Activated T-cell treated with anti-CD3 and anti-CD28 coated beads for 4 hours (primary cell): ENCODE results near the gene ANGPTL2.
"Not testable (repeated sequence)": the region's sequence is repeated elsewhere in the genome, so short reads cannot be mapped to it uniquely, and the experiment has no call there.

Source experiments
- DNase-seq: peaks from one replicate; pipeline ENCODE4 v3.0.0-alpha.2; 2020

ANGPTL2 gene

DNA sequence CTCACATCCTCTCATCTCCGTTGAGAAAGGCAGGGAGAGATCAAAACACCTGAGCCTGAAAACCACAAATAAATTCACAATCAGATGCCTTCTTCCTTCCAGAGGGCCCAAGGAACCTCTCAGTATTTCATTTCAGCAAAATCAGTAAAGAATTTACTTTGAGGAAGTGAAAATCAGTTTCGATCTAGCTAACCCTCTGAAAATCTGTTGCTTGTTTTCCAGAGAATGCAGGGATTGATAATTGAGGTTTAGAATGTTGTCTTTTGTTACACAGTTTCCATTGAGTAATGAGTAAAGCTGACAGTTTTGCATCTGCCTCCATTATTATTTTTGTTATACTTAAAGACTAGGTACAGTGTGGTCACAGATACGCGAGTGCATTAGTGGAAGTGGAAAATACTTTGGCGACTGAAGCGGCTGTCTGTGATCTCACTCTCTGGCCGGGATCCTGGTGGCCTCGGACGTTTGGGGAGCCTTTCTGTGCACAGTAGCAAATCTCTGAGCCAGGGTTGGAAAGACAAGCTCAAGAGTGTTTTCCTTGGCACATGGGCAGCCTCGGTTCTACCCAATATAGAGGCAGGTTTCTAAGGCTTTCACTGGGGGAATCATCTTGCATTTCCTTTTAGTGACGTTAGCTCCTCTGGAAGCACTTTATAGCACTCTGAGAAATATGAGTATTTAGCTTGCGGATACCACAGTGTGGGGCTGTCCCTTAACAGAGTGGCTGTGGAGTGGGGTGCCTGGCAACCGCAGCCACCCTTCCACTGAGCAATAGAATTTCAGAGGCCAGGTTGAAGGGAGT, 32.2 kb upstream of the ANGPTL2 start:
- DNase-seq = no peak

DNA sequence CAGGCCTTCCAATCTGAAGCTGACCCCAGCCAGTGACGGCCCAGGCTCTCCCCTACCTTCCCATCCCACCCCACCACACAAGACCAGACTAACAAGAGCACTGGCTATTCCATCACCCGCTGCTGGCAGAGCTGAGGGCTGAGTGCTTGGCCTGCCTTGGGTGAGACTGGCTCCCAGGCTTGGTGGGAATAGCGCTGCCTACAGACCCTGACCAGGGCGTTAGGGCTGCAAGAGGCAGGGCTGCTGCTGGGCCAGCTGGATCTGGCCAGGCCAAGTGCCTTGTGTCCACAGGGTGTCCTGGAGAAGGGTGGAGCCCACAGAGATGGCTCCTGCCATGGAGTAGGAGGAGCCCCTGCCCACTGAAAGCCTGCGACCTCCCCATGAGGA, 31.6 kb upstream of the ANGPTL2 start:
- no peak for DNase-seq

DNA sequence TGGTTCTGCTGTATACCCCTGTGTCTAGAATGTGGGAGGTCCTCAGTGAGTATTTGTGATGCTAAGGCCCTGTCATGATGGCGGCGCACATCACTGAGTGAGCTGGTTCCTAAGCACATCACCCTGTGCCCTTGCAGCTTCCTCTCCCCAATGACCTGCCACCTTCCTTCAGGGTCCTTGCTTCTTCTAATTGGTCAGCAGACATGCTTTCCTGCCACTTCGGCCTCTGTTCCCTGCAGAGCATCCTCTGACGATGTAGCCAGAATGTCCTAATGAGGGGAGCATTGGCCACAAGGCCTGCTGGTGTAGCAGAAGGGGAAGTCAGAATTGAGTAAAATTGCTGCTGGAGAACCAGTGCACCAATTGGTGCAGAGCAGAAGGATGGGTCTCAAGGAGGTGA, 31.1 kb upstream of the ANGPTL2 start:
- no peak for DNase-seq

DNA sequence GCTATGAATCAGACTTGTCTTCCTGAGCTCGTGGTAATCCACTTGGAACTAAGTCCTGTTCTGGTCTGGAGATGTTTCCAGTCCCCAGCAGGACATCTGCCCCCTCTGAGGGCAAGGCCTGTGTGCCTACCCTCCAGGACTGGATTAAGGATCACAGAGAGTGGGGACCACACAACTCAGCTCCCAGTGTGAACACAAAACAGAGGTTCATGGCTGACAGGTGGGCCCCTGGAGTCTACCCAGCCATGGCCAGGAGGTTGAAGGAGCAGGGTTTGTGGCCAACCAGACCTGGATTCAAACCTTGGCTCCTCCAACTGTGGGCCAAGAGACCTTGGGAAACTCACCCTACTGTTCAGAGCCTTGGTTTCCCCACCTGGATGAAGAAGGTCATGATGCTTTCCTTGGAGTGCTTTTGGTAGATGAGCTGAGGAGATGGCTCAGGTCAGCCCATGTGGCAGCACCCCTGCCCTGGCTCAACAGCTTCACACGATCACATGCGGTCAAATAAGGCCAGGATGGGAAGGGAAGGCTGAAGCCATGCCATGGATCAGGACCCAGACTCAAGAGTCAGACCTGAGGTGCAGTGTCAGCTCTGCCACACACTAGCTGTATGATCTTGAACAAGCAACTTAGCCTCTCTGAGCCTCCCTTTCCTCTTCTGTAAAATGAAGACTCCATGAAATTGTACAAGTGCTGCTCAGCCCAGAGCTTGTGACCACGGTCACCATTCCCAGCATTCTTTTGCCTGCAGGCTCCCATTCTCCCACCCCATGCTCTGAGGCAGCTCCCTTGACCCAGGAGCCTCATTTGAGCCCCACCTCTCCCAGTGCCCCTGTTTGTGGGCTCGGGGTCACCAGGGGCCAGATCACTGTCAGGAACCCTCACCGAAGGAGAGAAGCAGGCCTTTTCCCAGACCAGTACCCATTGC, 27.3 kb upstream of the ANGPTL2 start:
- DNase-seq = no peak

DNA sequence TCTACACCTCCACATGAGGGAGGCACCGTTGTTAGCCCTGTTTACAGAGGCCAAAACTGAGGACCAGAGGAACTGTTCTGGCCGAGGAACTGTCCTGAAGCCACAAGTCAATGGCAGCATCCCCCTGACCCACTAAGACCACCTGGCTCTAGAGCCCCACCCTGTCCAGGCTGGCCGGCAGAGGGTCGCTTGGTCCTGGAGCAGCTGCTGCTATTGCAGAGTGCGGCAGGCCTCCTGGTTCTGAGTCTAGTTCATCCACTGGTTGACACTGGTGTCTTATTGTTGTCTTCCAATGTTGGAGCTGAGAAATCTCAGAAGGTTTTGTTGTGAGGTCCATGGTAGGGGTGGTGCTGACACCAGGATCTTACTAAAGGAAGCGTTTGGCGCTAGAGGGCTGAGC, 26.6 kb upstream of the ANGPTL2 start:
- no peak for DNase-seq

DNA sequence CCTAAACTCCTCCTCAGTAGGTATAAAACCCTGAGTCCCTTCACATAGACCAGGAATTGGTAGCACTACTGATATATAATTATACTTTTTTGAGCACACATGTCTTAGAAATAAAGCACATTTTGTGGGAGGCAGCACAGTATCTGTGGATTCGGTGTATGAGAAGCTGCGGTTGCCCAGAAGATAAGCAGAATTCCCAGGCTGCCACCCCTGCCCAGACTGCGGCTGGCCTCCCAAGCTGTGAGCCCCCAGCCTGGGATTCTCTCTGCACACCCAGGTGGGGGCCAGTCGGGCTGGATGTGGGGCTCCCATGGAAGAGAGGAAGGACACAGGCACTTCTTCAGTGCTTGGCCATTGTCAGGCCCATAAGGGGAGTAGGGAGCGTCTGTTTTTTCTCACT, 25.6 kb upstream of the ANGPTL2 start:
- DNase-seq = no peak

DNA sequence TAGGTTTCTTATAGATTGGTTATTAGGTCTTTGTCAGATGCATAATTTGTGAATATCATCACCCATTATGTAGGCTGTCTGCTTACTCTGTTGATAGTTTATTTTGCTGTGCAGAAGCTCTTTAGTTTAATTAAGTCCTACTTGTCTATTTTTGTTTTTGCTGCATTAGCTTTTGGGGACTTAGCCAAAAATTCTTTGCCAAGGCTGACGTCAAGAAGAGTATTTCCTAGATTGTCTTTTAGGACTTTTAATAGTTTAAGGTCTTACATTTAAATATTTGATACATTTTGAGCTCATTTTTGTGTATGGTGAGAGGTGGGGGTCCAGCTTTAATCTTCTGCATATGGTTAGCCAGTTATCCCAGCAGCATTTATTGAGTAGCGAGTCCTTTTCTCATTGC, 24.8 kb upstream of the ANGPTL2 start:
- no peak for DNase-seq

DNA sequence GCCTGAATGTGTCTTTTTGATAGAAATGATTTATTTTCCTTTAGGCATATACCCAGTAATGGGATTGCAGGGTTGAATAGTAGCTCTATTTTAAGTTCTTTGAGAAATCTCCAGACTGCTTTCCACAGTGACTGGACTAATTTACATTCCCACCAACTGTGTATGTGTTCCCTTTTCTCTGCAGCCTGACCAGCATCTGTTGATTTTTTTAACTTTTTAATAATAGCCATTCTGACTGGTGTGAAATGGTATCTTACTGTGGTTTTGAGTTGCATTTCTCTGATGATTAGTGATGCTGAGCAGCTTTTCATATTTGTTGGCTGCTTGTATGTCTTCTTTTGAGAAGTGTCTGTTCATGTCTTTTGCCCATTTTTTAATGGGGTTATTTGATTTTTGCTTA, 24.4 kb upstream of the ANGPTL2 start:
- not testable (repeated sequence) for DNase-seq

DNA sequence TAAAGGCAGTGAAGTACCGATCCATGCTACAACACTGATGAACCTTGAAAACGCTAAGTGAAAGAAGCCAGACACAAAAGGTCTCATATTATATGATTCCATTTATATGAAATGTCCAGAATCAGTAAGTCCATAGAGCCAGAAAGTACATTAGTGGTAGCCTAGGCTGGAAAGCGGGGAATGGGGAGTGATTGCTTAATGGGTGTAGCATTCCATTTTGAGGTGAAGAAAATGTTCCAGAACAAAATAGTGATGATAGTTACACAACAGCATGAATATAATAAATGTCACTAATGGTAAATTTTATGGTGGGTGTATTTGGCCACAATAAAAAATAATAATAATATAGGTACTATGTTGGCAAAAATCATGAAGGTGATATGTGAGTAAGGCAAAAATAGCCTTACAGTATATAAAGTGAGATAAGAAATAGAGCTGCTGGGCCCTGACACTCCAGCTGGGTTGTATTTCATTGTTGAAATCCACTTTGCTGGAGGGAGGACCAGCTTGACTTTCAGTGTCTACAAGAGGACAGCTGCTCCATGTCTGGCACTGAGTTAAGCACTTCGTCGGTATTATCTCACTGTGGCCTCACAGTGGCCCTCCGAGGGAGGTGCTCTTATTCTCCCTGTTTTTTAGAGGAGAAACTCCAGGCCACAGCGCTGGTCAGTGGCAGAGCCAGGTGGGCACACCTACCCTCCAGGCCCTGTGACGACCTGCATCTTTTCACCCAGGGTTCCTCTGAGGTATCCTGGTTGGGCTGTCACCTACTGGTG, 22.4 kb upstream of the ANGPTL2 start:
- no peak for DNase-seq

DNA sequence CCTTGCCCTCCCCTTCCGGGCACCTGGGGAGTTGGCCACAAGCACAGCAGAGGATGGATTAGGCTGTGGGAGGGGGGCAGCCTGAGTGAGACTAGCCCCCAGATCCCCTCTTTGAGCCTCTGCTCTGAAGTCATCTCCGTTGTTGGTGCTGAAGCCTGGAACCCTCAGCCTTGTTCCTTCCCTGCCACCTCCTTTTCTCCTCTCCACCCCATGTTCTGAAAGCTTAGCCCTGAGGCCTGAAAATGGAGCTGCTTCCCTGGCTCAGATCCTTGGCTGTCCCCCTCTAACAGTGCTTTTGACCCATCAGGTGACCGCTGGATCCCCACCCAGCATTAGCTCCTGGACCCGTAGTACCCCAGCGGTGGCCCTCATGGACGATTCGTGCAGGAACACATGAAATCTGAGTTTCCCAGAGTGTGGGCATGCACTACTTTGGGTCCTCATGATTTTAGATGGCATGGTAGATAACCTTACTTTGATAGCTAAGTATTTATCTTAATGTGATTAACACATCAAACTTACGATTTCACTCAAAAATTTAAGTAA, 21.6 kb upstream of the ANGPTL2 start:
- DNase-seq = no peak

DNA sequence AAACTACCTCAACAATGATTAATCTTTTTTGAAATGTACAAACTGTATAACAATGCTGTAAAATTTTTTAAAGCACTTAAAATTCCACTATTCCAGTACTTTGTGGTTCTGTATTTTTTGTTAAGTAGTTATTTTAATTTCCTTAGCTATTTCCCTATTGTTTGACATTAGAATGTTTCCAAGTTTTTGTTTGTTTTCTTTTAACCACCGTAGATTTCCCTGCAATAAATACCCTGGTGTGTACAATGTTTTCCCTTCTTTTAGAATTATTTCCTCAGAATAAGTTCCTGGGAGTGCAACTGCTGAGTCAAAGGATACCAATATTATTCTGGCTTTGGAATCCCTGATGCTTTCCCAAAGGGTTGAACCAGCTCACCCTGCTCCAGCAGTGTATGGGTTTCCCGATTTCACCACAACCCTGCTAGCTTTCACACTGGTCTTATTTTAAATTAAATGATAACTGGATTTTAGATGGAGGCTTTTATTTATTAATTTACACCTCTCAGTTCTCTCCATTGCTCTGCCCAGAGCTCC, 20.6 kb upstream of the ANGPTL2 start:
- DNase-seq = no peak

DNA sequence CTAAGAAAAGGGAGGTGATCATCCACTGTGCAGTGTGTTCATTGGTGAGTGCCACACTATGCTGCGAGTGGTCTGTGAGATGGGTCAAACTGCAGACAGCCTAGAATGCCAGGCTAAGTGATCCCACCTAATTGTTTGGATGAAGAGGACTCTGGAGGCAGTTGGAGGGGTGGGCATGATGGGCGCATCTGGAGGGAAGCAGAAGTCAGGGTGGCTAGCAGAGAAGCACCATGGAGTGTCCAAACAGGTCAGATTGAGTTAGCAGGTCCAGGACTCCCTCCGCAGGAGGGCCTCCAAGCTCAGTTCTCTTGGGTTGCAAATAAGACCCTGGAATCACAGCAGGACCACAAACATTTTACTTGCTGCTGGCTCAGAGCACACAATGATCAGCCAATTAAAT, 19.9 kb upstream of the ANGPTL2 start:
- DNase-seq = no peak

DNA sequence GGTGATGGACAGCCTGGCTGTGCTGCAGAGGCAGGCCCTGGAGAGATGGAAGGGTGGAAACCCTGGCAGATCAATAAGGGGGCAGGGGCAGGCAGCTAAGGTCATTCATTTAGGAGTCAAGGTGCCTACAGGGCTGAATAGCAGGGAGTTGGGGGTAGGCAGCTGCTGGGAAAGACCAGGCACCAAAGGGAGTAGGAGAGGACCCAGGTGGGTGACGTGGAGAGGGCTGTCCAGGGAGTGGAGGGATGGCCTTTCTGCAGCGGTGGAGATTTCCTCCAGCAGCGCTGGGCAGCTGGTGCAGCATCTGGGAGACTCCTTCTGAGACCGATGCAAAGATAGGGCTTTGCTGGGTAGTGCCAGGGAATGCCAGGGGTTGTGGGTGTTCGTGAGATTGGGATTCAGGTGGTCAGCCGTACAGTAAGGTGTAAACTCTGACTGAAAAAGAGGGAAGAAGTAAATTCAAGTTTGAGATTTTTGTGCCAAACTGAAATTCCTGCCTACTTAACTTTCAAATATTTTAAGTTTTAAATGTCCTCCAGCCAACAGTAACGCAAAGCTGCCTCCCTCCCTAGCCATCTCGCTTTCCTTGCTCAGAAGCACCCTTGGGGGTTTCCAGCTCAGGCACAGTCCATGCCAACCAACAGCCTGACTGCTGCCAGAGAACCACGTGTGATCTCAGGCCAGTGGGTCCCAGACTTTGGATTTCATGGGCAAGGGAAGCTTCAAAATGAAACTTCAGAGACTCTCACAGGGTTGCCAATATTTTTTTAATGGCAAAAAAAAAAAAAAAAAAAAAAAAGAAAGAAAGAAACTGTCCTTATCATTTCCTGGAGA, 18.6 kb upstream of the ANGPTL2 start:
- no peak for DNase-seq

DNA sequence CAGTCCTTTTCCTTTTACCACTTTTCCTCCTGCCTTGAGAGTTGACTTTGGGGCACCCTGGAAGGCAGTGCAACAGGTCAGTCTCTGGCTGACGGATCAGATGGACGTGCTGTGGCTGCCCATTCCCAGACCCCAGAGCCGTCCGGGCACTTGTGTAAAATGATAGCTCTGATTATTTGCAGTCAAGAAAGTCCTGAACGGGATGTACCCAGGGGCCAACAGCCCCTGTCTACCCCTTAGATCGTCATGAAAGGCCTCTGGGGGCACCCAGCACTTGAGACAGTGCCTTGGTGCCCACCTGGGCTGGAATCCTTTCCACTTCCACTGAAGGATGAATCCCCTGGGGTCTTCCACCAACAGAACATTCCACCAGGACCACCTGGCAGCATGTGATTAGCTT, 17.7 kb upstream of the ANGPTL2 start:
- no peak for DNase-seq

DNA sequence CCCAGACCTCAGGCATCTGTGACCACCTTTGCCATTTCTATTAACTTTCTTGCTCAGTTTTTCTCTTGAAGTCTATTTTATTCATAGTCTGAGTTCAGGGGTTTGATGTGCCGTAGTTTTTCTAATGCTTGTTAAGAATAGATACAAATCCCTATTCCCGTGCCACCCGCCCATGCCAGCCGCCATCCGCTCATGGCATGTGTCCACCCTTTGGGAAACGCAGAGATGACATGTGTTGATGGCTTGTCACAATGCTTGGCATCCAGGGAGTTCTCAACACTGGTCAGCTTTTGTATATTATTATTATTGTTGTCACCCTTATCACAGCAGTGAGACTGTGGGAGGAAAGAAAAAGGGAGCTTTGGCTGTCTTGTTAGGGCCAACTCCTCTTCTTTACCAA, 17.3 kb upstream of the ANGPTL2 start:
- no peak for DNase-seq

DNA sequence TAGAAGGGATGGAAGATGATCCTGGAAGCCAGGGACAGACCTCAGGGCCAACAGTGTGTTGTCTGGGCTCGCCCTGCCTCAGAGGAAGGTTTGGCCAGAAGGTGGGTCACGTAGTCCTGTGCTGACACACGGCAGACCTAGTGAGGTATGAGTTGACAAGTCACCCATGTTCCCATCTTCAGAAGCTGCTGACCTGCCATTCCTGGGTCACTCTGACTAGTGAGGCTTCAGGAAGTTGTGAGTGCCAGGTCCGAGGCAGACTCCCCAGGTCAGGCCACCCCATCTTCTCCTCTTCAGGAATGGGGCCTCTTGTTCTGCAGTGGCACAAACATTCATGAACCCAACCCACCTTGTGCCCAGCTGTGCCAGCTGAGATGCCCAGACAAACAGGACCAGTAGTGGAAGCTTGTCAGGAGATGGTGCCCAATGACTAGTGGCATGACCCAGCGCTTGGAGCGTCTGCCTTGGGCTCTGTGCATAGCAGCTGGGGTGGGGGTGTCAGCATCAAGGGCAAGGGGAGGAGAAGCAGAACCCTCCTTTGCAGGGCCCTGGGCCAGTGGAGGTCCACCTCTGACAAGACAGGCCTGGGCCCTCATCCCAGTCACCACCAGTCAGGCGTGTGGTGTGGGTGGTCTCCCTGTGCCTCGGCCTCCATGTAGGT, 16.8 kb upstream of the ANGPTL2 start:
- DNase-seq = no peak

DNA sequence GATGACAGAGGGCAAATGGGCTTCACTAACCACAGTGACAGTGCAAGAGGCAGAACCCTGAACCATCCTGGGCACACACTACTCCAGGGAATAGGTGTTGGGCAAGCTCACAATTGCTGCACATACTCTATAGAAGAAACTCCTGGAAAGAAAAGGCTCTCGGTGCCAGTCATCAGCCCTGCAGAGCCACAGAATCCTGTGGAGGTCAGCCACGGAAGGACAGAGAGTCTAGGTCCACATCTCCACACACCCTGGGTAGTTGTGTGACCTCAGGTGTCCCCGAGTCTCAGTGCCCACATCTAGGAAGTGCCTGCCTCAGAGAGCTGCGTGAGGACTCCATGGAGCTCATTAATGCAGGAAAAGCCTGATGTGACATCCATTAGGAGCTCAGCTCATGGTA, 16.0 kb upstream of the ANGPTL2 start:
- DNase-seq = no peak

DNA sequence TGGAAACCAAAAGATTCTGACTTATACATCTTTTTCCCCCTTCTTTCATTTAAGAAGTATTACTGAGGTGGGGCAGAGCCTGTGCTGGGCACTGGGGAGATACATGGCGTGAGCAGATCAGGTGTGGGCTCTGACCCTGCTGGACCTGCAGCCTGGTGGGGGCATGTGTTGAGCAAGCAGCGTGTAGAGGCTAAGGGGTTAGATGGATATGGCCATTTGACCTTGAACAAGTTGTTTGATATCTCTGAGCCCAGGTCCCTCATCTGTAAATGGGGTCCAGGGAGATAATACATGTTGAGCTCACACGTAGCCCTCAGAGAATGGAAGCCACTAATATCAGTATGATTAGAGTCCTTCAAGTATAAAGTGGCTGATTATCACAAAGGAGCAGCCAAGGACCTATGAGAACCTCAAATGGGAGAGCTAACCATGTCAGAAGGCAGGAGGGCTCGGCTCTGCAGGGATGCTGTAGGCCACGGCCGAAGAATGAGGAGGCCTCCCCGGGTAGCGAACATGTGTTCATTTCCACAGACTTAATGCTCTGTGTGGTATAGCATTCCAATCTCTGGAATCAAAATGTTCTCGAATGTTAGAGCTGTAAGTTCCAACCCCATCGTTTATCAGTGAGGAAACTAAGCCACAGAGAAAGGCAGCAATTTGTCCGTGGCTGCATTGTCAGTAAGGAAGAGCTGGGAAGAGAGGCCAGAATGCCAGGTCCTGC, 15.4 kb upstream of the ANGPTL2 start:
- DNase-seq = no peak

DNA sequence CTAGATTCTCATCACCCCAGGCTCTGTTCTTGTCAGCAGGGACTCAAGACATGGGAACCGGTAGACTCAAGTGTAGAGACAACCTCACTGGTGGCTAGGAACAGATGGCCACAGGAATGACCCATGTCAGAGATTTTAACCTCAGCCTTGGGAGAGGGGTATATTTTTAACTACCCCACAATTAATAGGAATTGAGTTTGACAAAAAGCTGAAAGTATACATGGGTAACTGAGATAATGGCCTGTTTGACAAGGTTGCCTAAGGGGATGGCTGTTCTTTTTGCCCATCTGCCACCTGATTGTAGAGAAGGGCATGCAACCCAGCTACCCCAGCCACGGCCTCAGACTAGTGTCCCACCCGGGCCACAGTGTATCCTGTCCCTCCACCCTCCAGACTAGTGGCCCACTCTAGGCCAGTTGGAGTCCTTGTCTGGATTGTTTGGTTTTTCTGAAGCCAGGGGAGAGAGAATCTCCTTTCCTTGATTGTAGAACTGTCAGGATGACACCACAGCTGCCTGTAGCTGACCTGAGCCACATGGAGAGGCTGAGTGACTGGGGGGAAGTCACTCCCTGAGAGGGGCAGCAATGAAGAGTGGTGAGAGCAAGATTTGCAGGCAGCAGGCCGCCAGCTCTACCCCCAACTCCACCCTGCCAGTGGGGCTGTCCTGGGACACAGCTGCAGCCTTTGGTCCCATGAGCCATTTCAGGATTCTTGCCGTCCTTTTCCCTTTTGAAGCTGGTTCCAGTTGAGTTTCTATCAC, 14.6 kb upstream of the ANGPTL2 start:
- DNase-seq = no peak
